GM12872 (cell line): ENCODE data around the gene ELAVL2.

Source experiments
- TF ChIP-seq, protein P1 (sequence below): IDR thresholded peaks from 3 replicates; pipeline ENCODE4 v1.5.1; 2011; ENCODE audit warnings: low read depth, mild to moderate bottlenecking, low read length, moderate library complexity; ENCODE audit not compliant: insufficient read depth

ELAVL2 gene

DNA sequence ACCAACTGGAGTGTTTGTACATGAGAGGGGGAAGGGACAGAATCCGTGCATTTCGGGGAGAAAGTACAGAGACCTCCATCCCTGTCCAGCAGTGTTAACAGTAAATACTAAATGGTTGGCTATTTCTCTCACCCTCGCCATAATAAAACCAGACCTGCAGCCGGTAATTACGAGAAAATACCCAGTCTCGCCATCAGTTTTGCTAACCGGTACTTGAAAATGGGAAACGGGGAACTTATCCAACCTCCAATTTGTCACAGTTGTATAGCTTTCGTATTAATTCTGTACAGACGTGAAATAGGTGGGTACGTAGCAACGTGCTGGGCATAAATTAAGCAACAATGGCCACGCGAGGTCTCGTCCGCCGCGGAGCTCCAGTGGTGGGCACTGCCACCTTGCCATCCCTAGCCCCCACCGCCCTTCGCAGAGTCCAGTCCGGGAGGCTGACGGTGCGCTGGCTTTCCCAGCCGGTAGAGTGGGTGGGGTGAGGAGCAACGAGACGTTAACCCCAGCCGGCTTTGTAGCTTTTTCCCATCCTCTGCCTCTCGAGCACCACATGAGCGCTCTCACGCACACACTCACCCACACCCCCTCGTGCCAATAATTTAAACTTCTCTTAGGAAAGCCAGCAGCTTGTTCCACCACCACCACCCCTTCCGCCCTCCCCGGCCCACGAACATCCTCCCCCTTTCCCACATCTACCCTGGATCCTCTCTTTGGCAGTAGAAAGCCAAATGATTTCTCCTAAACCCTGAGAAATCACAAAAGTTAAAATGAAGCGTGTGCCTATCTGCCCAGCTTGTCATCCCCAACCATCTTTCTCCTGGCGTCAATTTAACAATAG, 1.8 kb downstream of the ELAVL2 start:
- TF ChIP-seq, protein P1, sequence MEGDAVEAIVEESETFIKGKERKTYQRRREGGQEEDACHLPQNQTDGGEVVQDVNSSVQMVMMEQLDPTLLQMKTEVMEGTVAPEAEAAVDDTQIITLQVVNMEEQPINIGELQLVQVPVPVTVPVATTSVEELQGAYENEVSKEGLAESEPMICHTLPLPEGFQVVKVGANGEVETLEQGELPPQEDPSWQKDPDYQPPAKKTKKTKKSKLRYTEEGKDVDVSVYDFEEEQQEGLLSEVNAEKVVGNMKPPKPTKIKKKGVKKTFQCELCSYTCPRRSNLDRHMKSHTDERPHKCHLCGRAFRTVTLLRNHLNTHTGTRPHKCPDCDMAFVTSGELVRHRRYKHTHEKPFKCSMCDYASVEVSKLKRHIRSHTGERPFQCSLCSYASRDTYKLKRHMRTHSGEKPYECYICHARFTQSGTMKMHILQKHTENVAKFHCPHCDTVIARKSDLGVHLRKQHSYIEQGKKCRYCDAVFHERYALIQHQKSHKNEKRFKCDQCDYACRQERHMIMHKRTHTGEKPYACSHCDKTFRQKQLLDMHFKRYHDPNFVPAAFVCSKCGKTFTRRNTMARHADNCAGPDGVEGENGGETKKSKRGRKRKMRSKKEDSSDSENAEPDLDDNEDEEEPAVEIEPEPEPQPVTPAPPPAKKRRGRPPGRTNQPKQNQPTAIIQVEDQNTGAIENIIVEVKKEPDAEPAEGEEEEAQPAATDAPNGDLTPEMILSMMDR = no peak

DNA sequence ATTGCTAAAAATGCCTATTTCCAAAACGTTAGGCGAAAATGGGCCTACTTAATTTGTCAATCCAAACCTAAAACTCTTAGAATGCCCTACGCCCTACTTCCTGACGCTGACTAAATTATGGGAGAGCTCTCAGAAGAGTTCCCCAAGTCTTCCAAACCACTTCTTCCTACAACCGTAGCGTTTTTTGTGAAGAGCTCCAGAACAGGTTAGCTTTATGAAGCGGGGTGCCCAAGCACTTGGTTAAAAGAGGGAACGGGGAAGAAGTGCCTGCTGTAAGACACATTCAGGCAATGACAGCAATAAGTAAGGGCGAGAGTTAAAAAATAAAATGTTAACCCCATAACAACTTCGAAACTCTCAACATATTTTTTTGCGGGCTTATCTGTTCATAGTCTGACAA, 2.8 kb downstream of the ELAVL2 start:
- TF ChIP-seq, protein P1 = no peak

DNA sequence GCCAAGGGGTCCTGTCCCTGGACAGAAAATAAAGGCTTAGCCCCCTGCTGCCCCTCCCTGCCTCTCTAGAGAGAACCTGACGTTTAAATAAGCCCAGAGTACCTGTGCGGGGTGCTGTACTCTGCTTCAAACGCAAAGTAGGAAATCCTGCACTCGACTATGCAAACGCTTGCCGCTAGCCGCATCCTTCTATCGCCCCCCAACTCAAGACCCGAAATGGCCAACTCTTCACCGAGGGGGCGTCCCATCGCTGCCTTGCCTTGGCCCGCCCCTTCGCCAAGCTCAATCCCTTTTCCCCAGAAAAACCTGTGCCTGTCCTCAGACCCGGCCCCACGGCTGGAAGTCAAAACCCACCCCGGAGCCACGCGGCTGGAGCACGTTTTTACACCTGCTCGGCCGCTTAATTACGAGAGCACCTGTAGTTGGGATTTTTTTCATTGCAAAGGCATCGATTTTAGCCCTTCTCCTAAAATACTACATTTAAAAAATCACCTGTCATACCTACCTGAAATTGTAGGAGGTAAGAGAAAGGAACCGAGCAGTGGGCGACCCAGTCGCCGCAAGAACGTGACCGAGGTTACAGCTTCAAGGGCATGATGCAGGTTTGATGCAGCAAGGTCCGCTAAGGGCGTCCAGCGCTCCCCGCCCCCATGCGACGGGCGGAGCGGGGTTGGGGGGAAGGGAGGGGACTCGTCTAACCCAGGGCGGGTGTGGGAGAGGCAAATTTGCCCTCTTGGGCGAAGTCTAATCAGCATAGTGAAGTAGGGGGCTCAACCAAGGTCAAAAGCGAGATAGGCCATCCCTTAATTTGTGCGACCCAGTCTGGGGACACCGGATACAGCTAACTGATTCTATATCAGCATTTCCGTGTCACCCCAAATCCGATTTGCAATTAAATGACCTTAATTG, 3.5 kb downstream of the ELAVL2 start:
- TF ChIP-seq, protein P1 = no peak

DNA sequence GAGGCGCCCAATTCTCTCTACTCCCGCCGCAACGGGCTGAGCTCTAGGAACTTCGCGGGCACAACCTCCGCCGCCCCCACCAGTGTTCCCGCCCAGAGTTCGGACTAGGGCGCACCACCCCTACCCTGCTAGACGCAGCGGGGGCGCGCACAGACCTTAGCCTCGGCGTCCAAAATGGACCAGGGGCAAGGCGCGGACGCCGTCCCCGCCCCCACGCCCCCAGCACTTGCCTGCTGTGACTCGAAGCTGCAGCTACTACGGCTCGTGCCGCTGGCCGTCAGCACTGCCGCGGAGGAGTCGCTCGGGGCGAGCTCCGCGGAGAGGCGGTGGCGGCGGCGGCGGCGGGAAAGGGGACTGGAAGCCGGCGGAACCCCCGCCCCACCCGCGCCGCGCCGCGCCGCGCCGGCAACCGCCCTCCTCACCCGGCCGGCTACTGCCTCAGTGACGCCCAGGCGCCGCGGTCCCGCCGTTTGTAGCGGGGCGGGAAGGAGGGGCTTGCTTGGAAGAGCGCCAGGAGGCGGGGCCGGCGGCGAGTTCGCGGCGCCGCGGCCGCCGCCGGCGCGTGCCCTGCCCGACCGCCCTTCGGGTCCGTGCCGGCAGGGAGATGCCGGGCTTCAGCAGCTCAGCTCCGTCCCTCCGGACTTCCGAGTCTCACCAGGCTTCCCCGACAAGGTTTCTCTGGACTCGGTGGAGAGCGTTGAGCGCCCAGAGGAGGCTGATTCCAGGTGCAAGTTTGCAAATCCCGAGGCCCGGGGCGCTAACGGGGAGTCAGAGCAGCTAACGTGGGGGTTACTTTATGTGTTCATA, 4.5 kb downstream of the ELAVL2 start:
- TF ChIP-seq, protein P1 = no peak

DNA sequence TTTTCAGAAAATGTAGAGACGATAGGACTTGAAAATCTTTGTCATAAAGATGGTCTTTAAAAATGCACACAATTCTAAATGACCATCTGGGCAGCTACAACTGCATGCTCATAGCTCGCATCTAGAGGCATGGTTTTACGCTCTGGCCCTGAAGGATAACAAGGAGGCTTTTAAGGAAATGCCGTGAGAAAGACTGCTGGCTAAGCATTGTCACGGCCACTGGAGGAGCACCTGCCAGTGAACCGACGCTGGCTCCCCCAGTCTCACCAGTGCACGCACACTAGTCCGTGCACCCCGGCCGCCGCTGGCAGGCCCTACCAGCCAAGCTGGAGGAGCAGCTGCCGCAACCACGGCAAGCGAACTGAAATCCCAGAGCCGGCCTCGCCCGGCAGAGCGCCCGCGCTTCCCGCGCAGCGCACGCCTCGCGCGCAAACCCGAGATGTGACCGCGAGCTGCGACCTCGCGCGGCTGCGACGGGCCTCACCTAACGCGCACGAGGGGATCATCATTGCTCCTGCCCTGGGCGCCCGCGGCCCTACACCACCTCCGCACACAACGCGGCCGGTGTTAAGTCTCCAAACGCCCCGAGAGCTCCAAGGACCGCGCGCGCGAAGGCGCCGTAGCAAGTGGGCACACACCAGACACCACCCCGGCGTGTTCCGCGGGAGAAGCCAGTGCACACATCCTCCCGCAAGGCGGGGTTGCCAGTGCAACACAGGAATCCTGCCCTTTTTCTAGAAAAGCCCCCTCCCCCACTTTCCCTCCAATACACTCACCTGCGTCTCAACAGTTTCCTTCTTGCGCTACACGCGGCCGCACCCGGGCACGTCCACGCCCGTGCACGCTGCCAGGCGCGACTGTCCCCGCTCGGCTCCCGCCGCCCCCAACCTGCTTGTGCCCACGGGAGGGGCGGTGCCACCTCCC, 5.3 kb downstream of the ELAVL2 start:
- TF ChIP-seq, protein P1 = no peak

DNA sequence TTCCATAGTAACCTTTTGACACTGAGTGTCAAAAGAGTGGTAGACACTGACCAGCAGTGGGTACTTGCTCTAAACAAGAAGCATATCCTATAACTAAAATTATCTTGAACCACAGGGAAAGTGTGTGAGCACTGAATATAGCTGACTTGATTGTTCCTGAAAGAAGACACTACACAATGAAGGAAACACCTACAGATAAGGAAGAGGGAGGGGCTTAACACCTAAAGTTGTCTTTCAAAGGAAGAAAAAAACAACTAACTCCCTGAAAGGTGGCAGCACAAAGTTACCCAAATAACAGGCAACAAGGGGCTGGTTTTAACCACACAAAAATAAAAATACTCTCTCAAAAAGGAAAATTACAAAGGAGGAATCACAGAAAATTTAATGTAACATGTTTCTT, 6.6 kb downstream of the ELAVL2 start:
- TF ChIP-seq, protein P1 = no peak
